Suprapubic skin (tissue), 4 donors: ENCODE results near the gene OLFM1. TPM values are rescaled to one million over a fixed set of nuclear protein-coding genes. Genes with fewer than 3 reads are reported as not detected.

Experiments
- DNase-seq, 2 donors: peaks; one replicate each; pipeline ENCODE4 v3.0.0-alpha.2; 2019; ENCODE audit warnings: low spot score in 2 of 2
- H3K27ac ChIP-seq: fragments of 200-600 bp; sonication (generic); one replicate; pipeline ENCODE4 v1.5.1; 2019
- H3K27me3 ChIP-seq: fragments of 200-600 bp; sonication (generic); one replicate; pipeline ENCODE4 v1.5.1; 2019
- H3K36me3 ChIP-seq: fragments of 200-600 bp; sonication (generic); one replicate; pipeline ENCODE4 v1.5.1; 2019
- H3K4me1 ChIP-seq: fragments of 200-600 bp; sonication (generic); one replicate; pipeline ENCODE4 v1.5.1; 2019
- H3K4me3 ChIP-seq: fragments of 200-600 bp; sonication (generic); one replicate; pipeline ENCODE4 v1.5.1; 2019; ENCODE audit warnings: mild to moderate bottlenecking
- H3K9me3 ChIP-seq: fragments of 200-600 bp; sonication (generic); one replicate; pipeline ENCODE4 v1.5.1; 2019
- CTCF ChIP-seq, 2 donors: fragments of 200-600 bp in 1 of 2; fragments of 450-650 bp in 1 of 2; sonication (generic) in 1 of 2; IDR thresholded peaks; one replicate each; pipeline ENCODE4 v1.5.1; 2016 to 2019; ENCODE audit warnings: antibody characterized with exemption in 2 of 2, mild to moderate bottlenecking in 1 of 2, moderate library complexity in 1 of 2
- EP300 ChIP-seq: sonication (generic); formaldehyde crosslinking; IDR thresholded peaks from one replicate; pipeline ENCODE4 v1.6.1; 2017; ENCODE audit warnings: antibody characterized with exemption
- POLR2A ChIP-seq, 2 donors: fragments of 450-650 bp; IDR thresholded peaks; one replicate each; pipeline ENCODE4 v1.6.1; 2017; ENCODE audit warnings: antibody characterized with exemption in 2 of 2, mild to moderate bottlenecking in 2 of 2, moderate library complexity in 2 of 2
- POLR2AphosphoS5 ChIP-seq, 3 donors: sonication (generic); formaldehyde crosslinking; IDR thresholded peaks; one replicate each; pipeline ENCODE4 v1.6.1; 2017; ENCODE audit warnings: antibody characterized with exemption in 3 of 3
- WGBS: methylation state at CpG from one replicate; pipeline ENCODE4 v1.1.5; 2018; 5-methylcytosine and 5-hydroxymethylcytosine counted together
- total RNA-seq, 4 donors: library from RNA; depleted of rRNA; stranded (reverse); fragments of >200 nt; gene quantifications; one replicate each; pipeline ENCODE4 v1.1.0, GENCODE V29; 2016

Gene OLFM1
- total RNA-seq, 4 donors from 2014 or later = 4.0 to 15.4 (median 11.7) TPM

GRCh38 chr9:135151757-135152613 lies 64.5 kb downstream of the OLFM1 start:
- no peaks in the 10 kb centered on the region for H3K9me3 ChIP-seq
- DNase-seq = no peak
- H3K36me3 ChIP-seq = no peaks in the 10 kb centered on the region
- H3K27ac ChIP-seq = no peak overlapping the region
- H3K4me1 ChIP-seq = peaks cover 9% of the 10 kb centered on the region
- 22% methylated on average over 4 of the region's 6 CpGs for WGBS
- peaks cover 52% of the 10 kb centered on the region for H3K27me3 ChIP-seq
- TF ChIP-seq POLR2A (IDR thresholded peaks at IDR 0.05) = no peak
- no peak for TF ChIP-seq EP300
- no peak for TF ChIP-seq CTCF (IDR thresholded peaks at IDR 0.05)
- TF ChIP-seq POLR2AphosphoS5 (IDR thresholded peaks at IDR 0.05) = no peak
- no peak overlapping the region for H3K4me3 ChIP-seq

GRCh38 chr9:135152614-135153334 lies 65.3 kb downstream of the OLFM1 start:
- H3K27me3 ChIP-seq = peaks cover 50% of the 10 kb centered on the region
- no peak for DNase-seq
- 28% methylated on average over 17 of the region's 17 CpGs for WGBS
- peaks cover 9% of the 10 kb centered on the region for H3K4me1 ChIP-seq
- TF ChIP-seq EP300 = no peak
- no peak for TF ChIP-seq POLR2AphosphoS5 (IDR thresholded peaks at IDR 0.05)
- no peak for TF ChIP-seq CTCF (IDR thresholded peaks at IDR 0.05)
- no peak for TF ChIP-seq POLR2A (IDR thresholded peaks at IDR 0.05)
- H3K9me3 ChIP-seq = no peaks in the 10 kb centered on the region
- H3K4me3 ChIP-seq = no peak overlapping the region
- H3K36me3 ChIP-seq = no peaks in the 10 kb centered on the region
- no peak overlapping the region for H3K27ac ChIP-seq

GRCh38 chr9:135154050-135154615 lies 66.7 kb downstream of the OLFM1 start:
- TF ChIP-seq POLR2AphosphoS5 (IDR thresholded peaks at IDR 0.05) (no peak), EP300 (no peak), POLR2A (IDR thresholded peaks at IDR 0.05) (no peak), CTCF (IDR thresholded peaks at IDR 0.05) (no peak)
- H3K36me3 ChIP-seq = no peaks in the 10 kb centered on the region
- H3K4me3 ChIP-seq = no peak overlapping the region
- H3K4me1 ChIP-seq = peaks cover 9% of the 10 kb centered on the region
- H3K9me3 ChIP-seq = no peaks in the 10 kb centered on the region
- 76% methylated on average over 10 of the region's 11 CpGs for WGBS
- no peak overlapping the region for H3K27ac ChIP-seq
- DNase-seq = no peak
- H3K27me3 ChIP-seq = peaks cover 53% of the 10 kb centered on the region

- Histone ChIP-seq H3K4me1 (peaks cover 9% of the 10 kb centered on the region), H3K9me3 (no peaks in the 10 kb centered on the region), H3K4me3 (no peak overlapping the region), H3K27me3 (peaks cover 57% of the 10 kb centered on the region), H3K27ac (no peak overlapping the region), H3K36me3 (no peaks in the 10 kb centered on the region)
- DNase-seq = no peak
- TF ChIP-seq POLR2A (IDR thresholded peaks at IDR 0.05) (no peak), EP300 (no peak), CTCF (IDR thresholded peaks at IDR 0.05) (no peak), POLR2AphosphoS5 (IDR thresholded peaks at IDR 0.05) (no peak)
- 87% methylated on average over 4 of the region's 6 CpGs for WGBS
Observed at GRCh38 chr9:135155396-135155795, 67.9 kb downstream of the OLFM1 start.
